HCT116 (cell line): ENCODE data around the gene ESX1. TPM values are rescaled to one million over a fixed set of nuclear protein-coding genes. Genes with fewer than 3 reads are reported as not detected.

Experiments used
- ATAC-seq: fragments of 200-7000 bp; cut with Tn5 transposase; 2 replicates; pipeline ENCODE4 v1.9.1; 2020; ENCODE audit warnings: mild to moderate bottlenecking, moderate library complexity
- BruUV-seq: library from RNA; stranded (reverse); fragments of 400-500 nt; replicated peaks from 2 replicates; lab custom pipeline; 2021; lab: Mats Ljungman, UMichigan
- CTCF ChIA-PET: fragments of 300-600 bp; sonication (Branson Sonifier 250); formaldehyde crosslinking; loops from one replicate; lab custom pipeline; 2021; ENCODE audit warnings: antibody characterized with exemption; lab: Charles Lee
- POLR2A ChIA-PET: fragments of 300-600, 350-600 bp; sonication (Branson Sonifier 250); formaldehyde crosslinking; loops from one replicate; lab custom pipeline; 2021; ENCODE audit warnings: antibody characterized with exemption; lab: Charles Lee
- RAD21 ChIA-PET, 2 experiments: fragments of 300-600 bp; sonication (Branson Sonifier 250); formaldehyde crosslinking; loops; one replicate each; lab custom pipeline; 2023; ENCODE audit warnings: low total read pairs in 2 of 2; ENCODE audit not compliant: uncharacterized antibody in 2 of 2, unreplicated experiment in 2 of 2, low non-redundant PET in 1 of 2; lab: Charles Lee
- DNase-seq: peaks from one replicate; pipeline ENCODE4 v3.0.0-alpha.2; 2010; ENCODE audit warnings: low read depth, low spot score
- H2AFZ ChIP-seq: fragments of 200-600 bp; shearing (Covaris generic), sonication (generic); 2 replicates; pipeline ENCODE4 v1.6.1; 2017; ENCODE audit warnings: low read depth, mixed run types, mixed read lengths, antibody characterized with exemption, low read length; ENCODE audit not compliant: poor library complexity, severe bottlenecking
- H3K27ac ChIP-seq: 2 replicates; pipeline ENCODE4 v1.5.1; 2012; ENCODE audit warnings: low read depth, low read length
- H3K27me3 ChIP-seq: fragments of 200-600 bp; sonication (generic); 2 replicates; pipeline ENCODE4 v1.6.1; 2016; ENCODE audit warnings: mixed run types, low read length, mixed read lengths; ENCODE audit not compliant: insufficient read depth
- H3K36me3 ChIP-seq, 2 experiments: fragments of 200-500 bp in 1 of 2; fragments of 200-600 bp in 1 of 2; sonication (Bioruptor generic) in 1 of 2; sonication (generic) in 1 of 2; 2 replicates each; pipeline versions ENCODE4 v1.5.1 to v1.6.1; 2014 to 2016; ENCODE audit warnings: low read length in 2 of 2, inconsistent platforms in 1 of 2, mixed read lengths in 1 of 2, mixed run types in 1 of 2; ENCODE audit not compliant: insufficient read depth in 2 of 2, control insufficient read depth in 1 of 2
- H3K4me1 ChIP-seq, 2 experiments: fragments of 200-600 bp in 1 of 2; sonication (generic) in 1 of 2; 2 replicates each; pipeline versions ENCODE4 v1.5.1 to v1.6.1; 2012 to 2017; ENCODE audit warnings: low read length in 2 of 2, inconsistent platforms in 1 of 2, mild to moderate bottlenecking in 1 of 2, mixed read lengths in 1 of 2, mixed run types in 1 of 2, moderate library complexity in 1 of 2; ENCODE audit not compliant: insufficient read depth in 2 of 2, control insufficient read depth in 1 of 2
- H3K4me2 ChIP-seq: fragments of 200-600 bp; sonication (generic); 2 replicates; pipeline ENCODE4 v1.6.1; 2017; ENCODE audit warnings: mixed run types, low read length, mixed read lengths
- H3K4me3 ChIP-seq, 2 experiments: fragments of 200-600 bp in 1 of 2; sonication (generic) in 1 of 2; replicated peaks in 1 of 2; 2 replicates each; pipeline ENCODE4 v1.5.1; 2011 to 2016; ENCODE audit warnings: low read length in 2 of 2, control low read depth in 1 of 2, low read depth in 1 of 2, mild to moderate bottlenecking in 1 of 2, mixed read lengths in 1 of 2, mixed run types in 1 of 2
- H3K79me2 ChIP-seq: fragments of 200-600 bp; sonication (generic); 2 replicates; pipeline ENCODE4 v1.6.1; 2017; ENCODE audit warnings: mild to moderate bottlenecking, mixed run types, low read length, moderate library complexity, mixed read lengths; ENCODE audit not compliant: insufficient read depth
- H3K9ac ChIP-seq: fragments of 200-600 bp; sonication (generic); 2 replicates; pipeline ENCODE4 v1.6.1; 2016; ENCODE audit warnings: low read length, mixed read lengths
- H3K9me2 ChIP-seq: fragments of 200-600 bp; sonication (generic), shearing (Covaris generic); 2 replicates; pipeline ENCODE4 v1.6.1; 2017; ENCODE audit warnings: mixed run types, mild to moderate bottlenecking, moderate library complexity; ENCODE audit not compliant: insufficient read depth
- H3K9me3 ChIP-seq, 2 experiments: fragments of 200-500 bp in 1 of 2; fragments of 200-600 bp in 1 of 2; sonication (Bioruptor generic) in 1 of 2; sonication (generic) in 1 of 2; 2 replicates each; pipeline ENCODE4 v1.6.1; 2014 to 2017; ENCODE audit warnings: low read length in 2 of 2, mixed read lengths in 2 of 2, inconsistent platforms in 1 of 2, low read depth in 1 of 2, mild to moderate bottlenecking in 1 of 2, mixed run types in 1 of 2, moderate library complexity in 1 of 2; ENCODE audit not compliant: control insufficient read depth in 1 of 2, insufficient read depth in 1 of 2
- H4K20me1 ChIP-seq: fragments of 200-600 bp; sonication (generic), shearing (Covaris generic); 2 replicates; pipeline ENCODE4 v1.6.1; 2017; ENCODE audit warnings: mixed run types, mild to moderate bottlenecking, moderate library complexity; ENCODE audit not compliant: insufficient read depth
- CBX3 ChIP-seq: IDR thresholded peaks from 2 replicates; pipeline ENCODE4 v1.6.1; 2012; ENCODE audit warnings: low read depth
- CEBPB ChIP-seq: IDR thresholded peaks from 2 replicates; pipeline ENCODE4 v1.6.1; 2012; ENCODE audit warnings: low read depth
- EGR1 ChIP-seq: IDR thresholded peaks from 2 replicates; pipeline ENCODE4 v1.6.1; 2012; ENCODE audit warnings: low read depth
- ELF1 ChIP-seq: IDR thresholded peaks from 2 replicates; pipeline ENCODE4 v1.6.1; 2012; ENCODE audit warnings: low read depth, borderline replicate concordance
- EZH2 ChIP-seq: fragments of 200-600 bp; sonication (generic); IDR thresholded peaks from 2 replicates; pipeline ENCODE4 v1.6.1; 2017; ENCODE audit warnings: antibody characterized with exemption, mixed run types
- FOSL1 ChIP-seq: IDR thresholded peaks from 2 replicates; pipeline ENCODE4 v1.6.1; 2012; ENCODE audit warnings: low read depth
- POLR2AphosphoS5 ChIP-seq: IDR thresholded peaks from 2 replicates; pipeline ENCODE4 v1.6.1; 2011; ENCODE audit warnings: mild to moderate bottlenecking, low read depth, low read length, moderate library complexity
- TCF7L2 ChIP-seq: IDR thresholded peaks from 2 replicates; pipeline ENCODE4 v1.7.0; 2011; ENCODE audit warnings: borderline replicate concordance, inconsistent platforms; ENCODE audit not compliant: insufficient read depth, insufficient read length; ENCODE audit errors: extremely low read depth
- YY1 ChIP-seq: IDR thresholded peaks from 2 replicates; pipeline ENCODE4 v1.6.1; 2011; ENCODE audit warnings: low read length, low read depth, moderate library complexity, mild to moderate bottlenecking; ENCODE audit not compliant: insufficient replicate concordance; ENCODE audit errors: extremely low read depth
- ZNF274 ChIP-seq: fragments of 200-500 bp; sonication (Bioruptor generic); IDR thresholded peaks from 2 replicates; pipeline ENCODE4 v1.6.1; 2014; ENCODE audit warnings: mild to moderate bottlenecking, low read depth, low read length, inconsistent platforms
- intact Hi-C: fragments of 100-400 bp; cut with micrococcal nuclease; formaldehyde crosslinking; loops from 2 replicates; pipeline ENCODE4 v1.10.0; 2022
- total RNA-seq: library from RNA; stranded (reverse); gene quantifications from one replicate; pipeline ENCODE4 v1.2.1, GENCODE V29; 2021; ENCODE audit not compliant: unreplicated experiment
- TF ChIP-seq, protein P1 (sequence below), 3 experiments: fragments of 200-600 bp in 1 of 3; sonication (generic) in 1 of 3; IDR thresholded peaks in 2 of 3; conservative IDR thresholded peaks in 1 of 3; 2 replicates each; pipeline ENCODE4 v1.5.1; 2012 to 2017; ENCODE audit warnings: low read depth in 2 of 3, low read length in 2 of 3, antibody characterized with exemption in 1 of 3, borderline replicate concordance in 1 of 3, control low read depth in 1 of 3, mild to moderate bottlenecking in 1 of 3, mixed read lengths in 1 of 3, mixed run types in 1 of 3, moderate library complexity in 1 of 3; ENCODE audit not compliant: insufficient read depth in 1 of 3

ESX1 gene
- total RNA-seq, 1 experiment from 2014 or later = not detected

DNA sequence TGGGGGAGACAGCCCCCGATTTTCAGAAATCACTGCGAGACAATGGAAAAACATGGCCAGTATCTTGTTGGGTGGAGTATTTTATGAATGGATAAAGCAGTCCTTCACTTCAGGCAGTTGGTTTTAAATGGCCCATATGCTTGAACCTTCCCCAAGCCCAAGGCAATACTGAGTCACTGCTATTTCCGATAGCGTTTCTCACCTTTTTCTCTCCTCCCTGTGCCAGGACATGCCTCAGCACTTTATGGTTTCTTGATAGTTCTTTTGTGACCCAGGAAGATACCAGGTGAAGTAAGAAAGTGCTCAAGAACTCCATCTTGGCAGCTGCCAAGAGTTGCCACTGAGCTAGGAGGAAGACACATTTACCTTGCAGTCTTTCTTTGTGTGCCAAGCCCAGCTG is 26.8 kb upstream of the ESX1 start:
- CTCF ChIA-PET = no interaction called here
- intact Hi-C loops = no loop called here
- Histone ChIP-seq H4K20me1 (no peaks in the 10 kb centered on the region), H3K9me2 (no peaks in the 10 kb centered on the region), H3K36me3 (no peaks in the 10 kb centered on the region)
- ATAC-seq = no peak
- BruUV-seq = no TSS peak
- RAD21 ChIA-PET = no interaction called here
- TF ChIP-seq ELF1 (no peak), CBX3 (no peak), FOSL1 (no peak), ZNF274 (no peak), YY1 (no peak), CEBPB (no peak), EGR1 (no peak), EZH2 (no peak), TCF7L2 (no peak), POLR2AphosphoS5 (no peak)
- TF ChIP-seq, protein P1, sequence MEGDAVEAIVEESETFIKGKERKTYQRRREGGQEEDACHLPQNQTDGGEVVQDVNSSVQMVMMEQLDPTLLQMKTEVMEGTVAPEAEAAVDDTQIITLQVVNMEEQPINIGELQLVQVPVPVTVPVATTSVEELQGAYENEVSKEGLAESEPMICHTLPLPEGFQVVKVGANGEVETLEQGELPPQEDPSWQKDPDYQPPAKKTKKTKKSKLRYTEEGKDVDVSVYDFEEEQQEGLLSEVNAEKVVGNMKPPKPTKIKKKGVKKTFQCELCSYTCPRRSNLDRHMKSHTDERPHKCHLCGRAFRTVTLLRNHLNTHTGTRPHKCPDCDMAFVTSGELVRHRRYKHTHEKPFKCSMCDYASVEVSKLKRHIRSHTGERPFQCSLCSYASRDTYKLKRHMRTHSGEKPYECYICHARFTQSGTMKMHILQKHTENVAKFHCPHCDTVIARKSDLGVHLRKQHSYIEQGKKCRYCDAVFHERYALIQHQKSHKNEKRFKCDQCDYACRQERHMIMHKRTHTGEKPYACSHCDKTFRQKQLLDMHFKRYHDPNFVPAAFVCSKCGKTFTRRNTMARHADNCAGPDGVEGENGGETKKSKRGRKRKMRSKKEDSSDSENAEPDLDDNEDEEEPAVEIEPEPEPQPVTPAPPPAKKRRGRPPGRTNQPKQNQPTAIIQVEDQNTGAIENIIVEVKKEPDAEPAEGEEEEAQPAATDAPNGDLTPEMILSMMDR (IDR thresholded peaks at IDR 0.05 in 2 of 3, conservative IDR thresholded peaks at IDR 0.05 in 1 of 3; ENCODE audit: borderline replicate concordance in 1 of 3, insufficient read depth in 1 of 3, low read depth in 2 of 3, low read length in 2 of 3) = no peak
- TF ChIP-seq, all 23 proteins: peak for 0
- H3K4me3 ChIP-seq = no peak overlapping the region
- no peaks in the 10 kb centered on the region for H3K79me2 ChIP-seq
- no peak overlapping the region for H2AFZ ChIP-seq
- no peak overlapping the region for H3K27ac ChIP-seq
- POLR2A ChIA-PET = no interaction called here
- no peak overlapping the region for H3K4me2 ChIP-seq
- H3K9ac ChIP-seq = no peak overlapping the region
- H3K27me3 ChIP-seq = no peaks in the 10 kb centered on the region
- no peak for DNase-seq
- H3K9me3 ChIP-seq = no peaks in the 10 kb centered on the region
- H3K4me1 ChIP-seq = no peaks in the 10 kb centered on the region
